Skin of body (tissue), 2 donors: ENCODE measurements around the gene ALDH1A3. TPM values are rescaled to one million over a fixed set of nuclear protein-coding genes. Genes with fewer than 3 reads are reported as not detected.

Experiments used
- DNase-seq: peaks from one replicate; lab custom pipeline; 2025; lab: John Stamatoyannopoulos, UW
- total RNA-seq: library from RNA; depleted of rRNA; stranded (reverse); fragments of >200 nt; gene quantifications from one replicate; pipeline ENCODE4 v1.2.3, GENCODE V29; 2014

Gene ALDH1A3
- total RNA-seq, 1 donor from 2014 or later = 26.0 TPM

GRCh38 chr15:100859970-100860828, 19.4 kb upstream of the ALDH1A3 start:
- DNase-seq = no peak

- DNase-seq = no peak
Observed at GRCh38 chr15:100860829-100861510, 18.7 kb upstream of the ALDH1A3 start.

- DNase-seq = peak; percentile 10
Observed at GRCh38 chr15:100861511-100861991, 18.1 kb upstream of the ALDH1A3 start.

GRCh38 chr15:100862162-100862561, 17.5 kb upstream of the ALDH1A3 start:
- DNase-seq = no peak

GRCh38 chr15:100863075-100863795, 16.4 kb upstream of the ALDH1A3 start:
- peak; percentile 72 for DNase-seq

- peak; percentile 80 for DNase-seq
Observed at GRCh38 chr15:100863796-100864267, 15.8 kb upstream of the ALDH1A3 start.

- no peak for DNase-seq
Observed at GRCh38 chr15:100866386-100867330, 13.0 kb upstream of the ALDH1A3 start.

- DNase-seq = no peak
Observed at GRCh38 chr15:100867433-100867832, 12.2 kb upstream of the ALDH1A3 start.

GRCh38 chr15:100869151-100869999, 10.3 kb upstream of the ALDH1A3 start:
- no peak for DNase-seq

GRCh38 chr15:100873029-100873677, 6.5 kb upstream of the ALDH1A3 start:
- peak; percentile 70 for DNase-seq

GRCh38 chr15:100875495-100875894, 4.1 kb upstream of the ALDH1A3 start:
- no peak for DNase-seq

- DNase-seq = no peak
Observed at GRCh38 chr15:100875976-100876375, 3.7 kb upstream of the ALDH1A3 start.

- DNase-seq = no peak
Observed at GRCh38 chr15:100877551-100877950, 2.1 kb upstream of the ALDH1A3 start.

- no peak for DNase-seq
Observed at GRCh38 chr15:100878130-100878529, 1.5 kb upstream of the ALDH1A3 start.

- no peak for DNase-seq
Observed at GRCh38 chr15:100878648-100879047, 983 bp upstream of the ALDH1A3 start.

GRCh38 chr15:100879061-100879463, 569 bp upstream of the ALDH1A3 start:
- DNase-seq = no peak

GRCh38 chr15:100880139-100880896, 687 bp downstream of the ALDH1A3 start:
- DNase-seq = peak; percentile 10

- no peak for DNase-seq
Observed at GRCh38 chr15:100880897-100881242, 1.2 kb downstream of the ALDH1A3 start.
